ENCODE data around the gene PLXNB3.
A peak's percentile ranks its signal among the peaks of the same experiment; 100 is the strongest.
"Not testable (repeated sequence)": the region's sequence is repeated elsewhere in the genome, so short reads cannot be mapped to it uniquely, and the experiment has no call there.

The PLXNB3 gene

GRCh38 chrX:153763989-153764755 lies at the start of gene PLXNB3:
Gene PLXNB3 (plus strand): TSS chrX:153764249. CDS start chrX:153765536, 1,287 bp downstream.
- DNase-seq (ENCODE audit: low read depth) = peak; percentile 71

GRCh38 chrX:153714256-153714655 lies 49.8 kb upstream of the PLXNB3 start:
- no peak for DNase-seq (ENCODE audit: low read depth)

GRCh38 chrX:153717445-153717844 lies 46.6 kb upstream of the PLXNB3 start:
- no peak for DNase-seq (ENCODE audit: low read depth)

- DNase-seq (ENCODE audit: low read depth) = no peak
Measured at GRCh38 chrX:153719238-153719637, 44.8 kb upstream of the PLXNB3 start.

- no peak for DNase-seq (ENCODE audit: low read depth)
Measured at GRCh38 chrX:153719701-153720100, 44.3 kb upstream of the PLXNB3 start.

- DNase-seq (ENCODE audit: low read depth) = no peak
Measured at GRCh38 chrX:153722704-153723350, 41.2 kb upstream of the PLXNB3 start.

- DNase-seq (ENCODE audit: low read depth) = peak; percentile 22
Measured at GRCh38 chrX:153723351-153724251, 40.4 kb upstream of the PLXNB3 start.

- DNase-seq (ENCODE audit: low read depth) = peak; percentile 82
Measured at GRCh38 chrX:153724252-153725038, 39.6 kb upstream of the PLXNB3 start, which contains the start of the genes ABCD1 and BCAP31. Gene ABCD1 (plus strand): TSS chrX:153724856. CDS start chrX:153725267, 411 bp downstream. Gene BCAP31 (minus strand): TSS chrX:153724387. CDS start chrX:153723244, 1,143 bp downstream.

- no peak for DNase-seq (ENCODE audit: low read depth)
Measured at GRCh38 chrX:153725039-153725831, 38.8 kb upstream of the PLXNB3 start.

GRCh38 chrX:153725832-153726285 lies 38.2 kb upstream of the PLXNB3 start:
- no peak for DNase-seq (ENCODE audit: low read depth)

- DNase-seq (ENCODE audit: low read depth) = no peak
Measured at GRCh38 chrX:153726286-153727122, 37.5 kb upstream of the PLXNB3 start.

GRCh38 chrX:153727123-153727931 lies 36.7 kb upstream of the PLXNB3 start:
- DNase-seq (ENCODE audit: low read depth) = no peak

- no peak for DNase-seq (ENCODE audit: low read depth)
Measured at GRCh38 chrX:153728095-153728494, 36.0 kb upstream of the PLXNB3 start.

GRCh38 chrX:153728951-153729631 lies 35.0 kb upstream of the PLXNB3 start:
- no peak for DNase-seq (ENCODE audit: low read depth)

- DNase-seq (ENCODE audit: low read depth) = not testable (repeated sequence)
Measured at GRCh38 chrX:153730115-153730514, 33.9 kb upstream of the PLXNB3 start.

- no peak for DNase-seq (ENCODE audit: low read depth)
Measured at GRCh38 chrX:153731117-153731844, 32.8 kb upstream of the PLXNB3 start.

- no peak for DNase-seq (ENCODE audit: low read depth)
Measured at GRCh38 chrX:153731845-153732215, 32.2 kb upstream of the PLXNB3 start.
